ENCODE data around the gene GCN1.

Gene GCN1

GRCh38 chr12:120224304-120225199, 30.0 kb upstream of the GCN1 start (continued):
- TF ChIP-seq, protein P1, sequence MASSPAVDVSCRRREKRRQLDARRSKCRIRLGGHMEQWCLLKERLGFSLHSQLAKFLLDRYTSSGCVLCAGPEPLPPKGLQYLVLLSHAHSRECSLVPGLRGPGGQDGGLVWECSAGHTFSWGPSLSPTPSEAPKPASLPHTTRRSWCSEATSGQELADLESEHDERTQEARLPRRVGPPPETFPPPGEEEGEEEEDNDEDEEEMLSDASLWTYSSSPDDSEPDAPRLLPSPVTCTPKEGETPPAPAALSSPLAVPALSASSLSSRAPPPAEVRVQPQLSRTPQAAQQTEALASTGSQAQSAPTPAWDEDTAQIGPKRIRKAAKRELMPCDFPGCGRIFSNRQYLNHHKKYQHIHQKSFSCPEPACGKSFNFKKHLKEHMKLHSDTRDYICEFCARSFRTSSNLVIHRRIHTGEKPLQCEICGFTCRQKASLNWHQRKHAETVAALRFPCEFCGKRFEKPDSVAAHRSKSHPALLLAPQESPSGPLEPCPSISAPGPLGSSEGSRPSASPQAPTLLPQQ (tag by site-specific recombination; IDR thresholded peaks at IDR 0.05), result peak; percentile 87; the same call in 1 of the 2 replicates
- TF ChIP-seq, protein P2, sequence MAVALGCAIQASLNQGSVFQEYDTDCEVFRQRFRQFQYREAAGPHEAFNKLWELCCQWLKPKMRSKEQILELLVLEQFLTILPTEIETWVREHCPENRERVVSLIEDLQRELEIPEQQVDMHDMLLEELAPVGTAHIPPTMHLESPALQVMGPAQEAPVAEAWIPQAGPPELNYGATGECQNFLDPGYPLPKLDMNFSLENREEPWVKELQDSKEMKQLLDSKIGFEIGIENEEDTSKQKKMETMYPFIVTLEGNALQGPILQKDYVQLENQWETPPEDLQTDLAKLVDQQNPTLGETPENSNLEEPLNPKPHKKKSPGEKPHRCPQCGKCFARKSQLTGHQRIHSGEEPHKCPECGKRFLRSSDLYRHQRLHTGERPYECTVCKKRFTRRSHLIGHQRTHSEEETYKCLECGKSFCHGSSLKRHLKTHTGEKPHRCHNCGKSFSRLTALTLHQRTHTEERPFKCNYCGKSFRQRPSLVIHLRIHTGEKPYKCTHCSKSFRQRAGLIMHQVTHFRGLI (tag by site-specific recombination; IDR thresholded peaks at IDR 0.05), result no peak
- no peak for TF ChIP-seq ZNF776 (tag by site-specific recombination; IDR thresholded peaks at IDR 0.05; ENCODE audit: borderline replicate concordance)
- TF ChIP-seq ZNF169 (tag by site-specific recombination; IDR thresholded peaks at IDR 0.05), result no peak
- no peak for TF ChIP-seq ZBTB44 (tag by site-specific recombination; IDR thresholded peaks at IDR 0.05)
- 0 out of 2 replicates have a peak, but pooled peaks have one; percentile 8 for TF ChIP-seq BCL11B (tag by site-specific recombination; IDR thresholded peaks at IDR 0.05; ENCODE audit: low read depth)
- no peak for TF ChIP-seq ZBTB7A (tag by site-specific recombination; IDR thresholded peaks at IDR 0.05; ENCODE audit: low read depth)
- TF ChIP-seq ZNF677 (tag by site-specific recombination; IDR thresholded peaks at IDR 0.05), result no peak
- TF ChIP-seq ZNF132 (tag by site-specific recombination; IDR thresholded peaks at IDR 0.05; ENCODE audit: borderline replicate concordance), result no peak
- TF ChIP-seq ZNF76 (tag by site-specific recombination; IDR thresholded peaks at IDR 0.05; ENCODE audit: borderline replicate concordance, low read depth), result 0 out of 2 replicates have a peak, but pooled peaks have one; percentile 19
- TF ChIP-seq MZF1 (tag by site-specific recombination; IDR thresholded peaks at IDR 0.05; ENCODE audit: borderline replicate concordance), result no peak
- no peak for TF ChIP-seq GLI2 (tag by site-specific recombination; IDR thresholded peaks at IDR 0.05; ENCODE audit: borderline replicate concordance, low read depth)
- TF ChIP-seq ZNF792 (tag by site-specific recombination; IDR thresholded peaks at IDR 0.05), result no peak
- TF ChIP-seq PBX3 (CRISPR knock-in tag; IDR thresholded peaks at IDR 0.05), result no peak
- peak; percentile 76 for TF ChIP-seq GLIS2 (tag by site-specific recombination; IDR thresholded peaks at IDR 0.05)
- no peak for TF ChIP-seq ZNF133 (tag by site-specific recombination; IDR thresholded peaks at IDR 0.05)
- TF ChIP-seq ZBTB48 (tag by site-specific recombination; IDR thresholded peaks at IDR 0.05), result peak; percentile 88
- no peak for TF ChIP-seq ZNF529 (tag by site-specific recombination; IDR thresholded peaks at IDR 0.05; ENCODE audit: insufficient replicate concordance)
- no peak for TF ChIP-seq ZNF580 (tag by site-specific recombination; IDR thresholded peaks at IDR 0.05)
- TF ChIP-seq ZNF768 (tag by site-specific recombination; IDR thresholded peaks at IDR 0.05), result no peak
- TF ChIP-seq MEIS1 (CRISPR knock-in tag; IDR thresholded peaks at IDR 0.05; ENCODE audit: borderline replicate concordance), result no peak
- no peak for TF ChIP-seq ZNF155 (tag by site-specific recombination; IDR thresholded peaks at IDR 0.05)
- TF ChIP-seq, protein P3, sequence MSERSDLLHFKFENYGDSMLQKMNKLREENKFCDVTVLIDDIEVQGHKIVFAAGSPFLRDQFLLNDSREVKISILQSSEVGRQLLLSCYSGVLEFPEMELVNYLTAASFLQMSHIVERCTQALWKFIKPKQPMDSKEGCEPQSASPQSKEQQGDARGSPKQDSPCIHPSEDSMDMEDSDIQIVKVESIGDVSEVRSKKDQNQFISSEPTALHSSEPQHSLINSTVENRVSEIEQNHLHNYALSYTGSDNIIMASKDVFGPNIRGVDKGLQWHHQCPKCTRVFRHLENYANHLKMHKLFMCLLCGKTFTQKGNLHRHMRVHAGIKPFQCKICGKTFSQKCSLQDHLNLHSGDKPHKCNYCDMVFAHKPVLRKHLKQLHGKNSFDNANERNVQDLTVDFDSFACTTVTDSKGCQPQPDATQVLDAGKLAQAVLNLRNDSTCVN (tag by site-specific recombination; optimal IDR thresholded peaks at IDR 0.05), result peak; percentile 39
- TF ChIP-seq ZNF837 (tag by site-specific recombination; IDR thresholded peaks at IDR 0.05), result no peak
- TF ChIP-seq ZNF701 (tag by site-specific recombination; IDR thresholded peaks at IDR 0.05), result no peak
- no peak for TF ChIP-seq ZNF555 (tag by site-specific recombination; conservative IDR thresholded peaks at IDR 0.05)
- no peak for TF ChIP-seq ZNF302 (tag by site-specific recombination; IDR thresholded peaks at IDR 0.05; ENCODE audit: low read depth)
- TF ChIP-seq ZNF670 (tag by site-specific recombination; IDR thresholded peaks at IDR 0.05; ENCODE audit: low read depth), result no peak
- TF ChIP-seq ZNF391 (tag by site-specific recombination; IDR thresholded peaks at IDR 0.05; ENCODE audit: borderline replicate concordance, low read depth), result no peak
- TF ChIP-seq ZNF16 (tag by site-specific recombination; IDR thresholded peaks at IDR 0.05; ENCODE audit: low read depth), result no peak
- TF ChIP-seq ZNF350 (tag by site-specific recombination; IDR thresholded peaks at IDR 0.05), result no peak
- 0 out of 2 replicates have a peak, but pooled peaks have one; percentile 27 for TF ChIP-seq EGR2 (tag by site-specific recombination; IDR thresholded peaks at IDR 0.05; ENCODE audit: low read depth)
